Spleen (tissue), 11 donors: ENCODE data around the gene CEP350. TPM values are rescaled to one million over a fixed set of nuclear protein-coding genes. Genes with fewer than 3 reads are reported as not detected.

Experiments used
- DNase-seq: peaks from one replicate; pipeline ENCODE4 v3.0.0-alpha.2; 2020
- H3K27ac ChIP-seq, 8 donors: fragments of 200-600 bp; sonication (generic) in 7 of 8; 1 replicate in 4 of 8; 2 replicates in 4 of 8; pipeline versions ENCODE4 v1.5.0 to v1.8.0; 2016 to 2021; ENCODE audit warnings: inconsistent platforms in 4 of 8, mild to moderate bottlenecking in 4 of 8, moderate library complexity in 1 of 8
- H3K27me3 ChIP-seq, 7 donors: fragments of 200-600 bp; sonication (generic) in 6 of 7; replicated peaks in 1 of 7; 1 replicate in 4 of 7; 2 replicates in 3 of 7; pipeline versions ENCODE4 v1.5.0 to v1.8.0; 2016 to 2021; ENCODE audit warnings: inconsistent platforms in 3 of 7, mild to moderate bottlenecking in 1 of 7
- H3K36me3 ChIP-seq, 6 donors: fragments of 200-600 bp; sonication (generic) in 5 of 6; 1 replicate in 4 of 6; 2 replicates in 2 of 6; pipeline versions ENCODE4 v1.5.0 to v1.8.0; 2016 to 2021; ENCODE audit warnings: inconsistent platforms in 2 of 6
- H3K4me1 ChIP-seq, 6 donors: fragments of 200-600 bp; sonication (generic) in 5 of 6; 1 replicate in 3 of 6; 2 replicates in 3 of 6; pipeline versions ENCODE4 v1.5.0 to v1.8.0; 2016 to 2021; ENCODE audit warnings: inconsistent platforms in 3 of 6
- H3K4me3 ChIP-seq, 8 donors: fragments of 200-600 bp; sonication (generic) in 7 of 8; 1 replicate in 4 of 8; 2 replicates in 4 of 8; pipeline versions ENCODE4 v1.5.0 to v1.8.0; 2016 to 2021; ENCODE audit warnings: inconsistent platforms in 4 of 8, mild to moderate bottlenecking in 4 of 8, moderate library complexity in 2 of 8
- H3K9me3 ChIP-seq, 8 donors: fragments of 200-600 bp; sonication (generic) in 7 of 8; 1 replicate in 4 of 8; 2 replicates in 4 of 8; pipeline versions ENCODE4 v1.5.0 to v1.8.0; 2016 to 2021; ENCODE audit warnings: inconsistent platforms in 4 of 8
- CTCF ChIP-seq, 11 experiments: fragments of 200-600 bp in 7 of 11; fragments of 450-650 bp in 4 of 11; sonication (generic) in 4 of 11; IDR thresholded peaks in 8 of 11; conservative IDR thresholded peaks in 3 of 11; 1 replicate in 7 of 11; 2 replicates in 4 of 11; pipeline versions ENCODE4 v1.4.0 to v1.8.0; 2016 to 2021; ENCODE audit warnings: antibody characterized with exemption in 11 of 11, inconsistent platforms in 4 of 11, mild to moderate bottlenecking in 1 of 11
- POLR2A ChIP-seq, 3 donors: fragments of 450-650 bp; IDR thresholded peaks; one replicate each; pipeline ENCODE4 v1.5.1; 2017; ENCODE audit warnings: antibody characterized with exemption in 3 of 3, mild to moderate bottlenecking in 1 of 3
- POLR2AphosphoS5 ChIP-seq, 3 donors: sonication (generic); formaldehyde crosslinking; IDR thresholded peaks; one replicate each; pipeline ENCODE4 v1.5.1; 2017; ENCODE audit warnings: antibody characterized with exemption in 3 of 3
- WGBS, 5 donors: extraction: QIAGEN DNeasy Blood & Tissue Kit in 3 of 5; methylation state at CpG; one replicate each; pipeline versions ENCODE4 v1.1.5 to v1.1.7; 2013 to 2018; 5-methylcytosine and 5-hydroxymethylcytosine counted together
- intact Hi-C: fragments of 100-400 bp; cut with DNase I; formaldehyde crosslinking; loops from one replicate; pipeline ENCODE4 v1.15.0; 2023; ENCODE audit warnings: low total_unique reads
- polyA plus RNA-seq, 3 donors: library from polyadenylated mRNA; stranded (reverse); fragments of 200-250 nt; gene quantifications; one replicate each; pipeline ENCODE4 v1.2.1, GENCODE V29; 2013
- total RNA-seq, 7 donors: library from RNA; depleted of rRNA in 3 of 7; stranded (reverse); fragments of >200 nt in 3 of 7; fragmentation: NEBNext Ultra II Directional in 4 of 7; extraction: Animal tissue kit (Norgen Biotek cat#: 25700) in 4 of 7; gene quantifications; one replicate each; pipeline versions ENCODE4 v1.1.0 to v1.2.1, GENCODE V29; 2016 to 2021
- donor health status: healthy with polysubstance abuse.
- donor health status: DM: no; HTN: no; CAD: no; lungs with moderate emphysema.
- donor health status: DM: no; HTN: no; CAD: no.
- donor health status: Bipolar disorder and iron deficiency.
- donor health status: healthy.
- donor health status: DM: no; HTN: no; CAD: no.
- donor health status: DM: yes; HTN: yes; CAD: no.

CEP350 gene
- total and polyA plus RNA-seq, 10 donors: 3.5 to 89.2 (median 66.0) TPM

- Histone ChIP-seq H3K4me1 (no peaks in the 10 kb centered on the region), H3K36me3 (peaks cover 0 to 34% (median 7%) of the 10 kb centered on the region in 6 donors), H3K27me3 (no peaks in the 10 kb centered on the region), H3K27ac (no peak overlapping the region), H3K4me3 (no peak overlapping the region), H3K9me3 (no peaks in the 10 kb centered on the region)
- no peak for DNase-seq
- TF ChIP-seq CTCF (IDR thresholded peaks at IDR 0.05 in 8 of 11, conservative IDR thresholded peaks at IDR 0.05 in 3 of 11) (no peak), POLR2A (IDR thresholded peaks at IDR 0.05) (no peak), POLR2AphosphoS5 (IDR thresholded peaks at IDR 0.05) (no peak)
- intact Hi-C loops: no loop called here
- WGBS, 5 donors: 72 to 89% (median 86%) methylated on average over 1 of the region's 1 CpG
These were observed 30.3 kb upstream of the CEP350 start for GRCh38 chr1:179924268-179924667.

- TF ChIP-seq CTCF (IDR thresholded peaks at IDR 0.05 in 8 of 11, conservative IDR thresholded peaks at IDR 0.05 in 3 of 11): no peak
- TF ChIP-seq POLR2AphosphoS5 (IDR thresholded peaks at IDR 0.05): no peak
- no peak for TF ChIP-seq POLR2A (IDR thresholded peaks at IDR 0.05)
- no peaks in the 10 kb centered on the region for H3K9me3 ChIP-seq
- H3K4me1 ChIP-seq: no peaks in the 10 kb centered on the region
- no peak for DNase-seq
- no peaks in the 10 kb centered on the region for H3K27me3 ChIP-seq
- WGBS, 5 donors: 91 to 96% (median 94%) methylated on average over 5 of the region's 5 CpGs
- H3K36me3 ChIP-seq: peaks cover 0 to 24% (median 2%) of the 10 kb centered on the region in 6 donors
- H3K27ac ChIP-seq: no peak overlapping the region
- intact Hi-C loops: no loop called here
- no peak overlapping the region for H3K4me3 ChIP-seq
These were observed 29.3 kb upstream of the CEP350 start for GRCh38 chr1:179925302-179925701.

GRCh38 chr1:179925922-179926849, 28.4 kb upstream of the CEP350 start:
- no peak for DNase-seq
- Histone ChIP-seq H3K4me3 (no peak overlapping the region), H3K36me3 (peaks cover 0 to 15% (median 0%) of the 10 kb centered on the region in 6 donors), H3K9me3 (no peaks in the 10 kb centered on the region), H3K27ac (no peak overlapping the region), H3K27me3 (no peaks in the 10 kb centered on the region), H3K4me1 (no peaks in the 10 kb centered on the region)
- no peak for TF ChIP-seq POLR2A (IDR thresholded peaks at IDR 0.05)
- TF ChIP-seq CTCF (IDR thresholded peaks at IDR 0.05 in 8 of 11, conservative IDR thresholded peaks at IDR 0.05 in 3 of 11): no peak
- no peak for TF ChIP-seq POLR2AphosphoS5 (IDR thresholded peaks at IDR 0.05)
- intact Hi-C loops: no loop called here
- 73 to 88% (median 80%) methylated on average over 4 of the region's 4 CpGs for WGBS, 5 donors

- 91 to 100% (median 97%) methylated on average over 3 of the region's 3 CpGs for WGBS, 5 donors
- no peaks in the 10 kb centered on the region for H3K27me3 ChIP-seq
- no peaks in the 10 kb centered on the region for H3K9me3 ChIP-seq
- no peak overlapping the region for H3K27ac ChIP-seq
- no peaks in the 10 kb centered on the region for H3K4me1 ChIP-seq
- H3K36me3 ChIP-seq: peaks cover 0 to 9% (median 0%) of the 10 kb centered on the region in 6 donors
- no peak overlapping the region for H3K4me3 ChIP-seq
- no peak for DNase-seq
- intact Hi-C loops: no loop called here
- TF ChIP-seq POLR2A (IDR thresholded peaks at IDR 0.05) (no peak), POLR2AphosphoS5 (IDR thresholded peaks at IDR 0.05) (no peak), CTCF (IDR thresholded peaks at IDR 0.05 in 8 of 11, conservative IDR thresholded peaks at IDR 0.05 in 3 of 11) (no peak)
These were observed 27.8 kb upstream of the CEP350 start for GRCh38 chr1:179926850-179927205.
